Astrocyte (in vitro differentiated cells and primary cell): ENCODE measurements around the gene SUPT4H1. TPM values are rescaled to one million over a fixed set of nuclear protein-coding genes. Genes with fewer than 3 reads are reported as not detected.

Experiments
- DNase-seq: peaks from one replicate; pipeline ENCODE4 v3.0.0-alpha.2; 2010; ENCODE audit warnings: low read depth
- FAIRE-seq: peaks from 2 replicates; lab custom pipeline; 2011; peaks lifted over from hg19 to GRCh38; lab: Jason Lieb, UNC
- H2AFZ ChIP-seq: 2 replicates; pipeline ENCODE4 v1.6.0; 2012; ENCODE audit warnings: low read depth, low read length, inconsistent platforms
- H3K27ac ChIP-seq: 2 replicates; pipeline ENCODE4 v1.5.1; 2011; ENCODE audit warnings: low read depth, low read length, inconsistent platforms
- H3K27me3 ChIP-seq: 2 replicates; pipeline ENCODE4 v1.6.0; 2011; ENCODE audit warnings: low read length, inconsistent platforms; ENCODE audit not compliant: insufficient read depth
- H3K36me3 ChIP-seq: 2 replicates; pipeline ENCODE4 v1.5.1; 2011; ENCODE audit warnings: low read length, inconsistent platforms; ENCODE audit not compliant: insufficient read depth
- H3K4me1 ChIP-seq: 2 replicates; pipeline ENCODE4 v1.5.1; 2011; ENCODE audit warnings: low read length, inconsistent platforms; ENCODE audit not compliant: insufficient read depth
- H3K4me2 ChIP-seq: 2 replicates; pipeline ENCODE4 v1.6.0; 2012; ENCODE audit warnings: low read length, inconsistent platforms
- H3K4me3 ChIP-seq: 2 replicates; pipeline ENCODE4 v1.5.1; 2011; ENCODE audit warnings: low read depth, mild to moderate bottlenecking, low read length, inconsistent platforms; ENCODE audit not compliant: insufficient read depth
- H3K79me2 ChIP-seq: 2 replicates; pipeline ENCODE4 v1.6.0; 2012; ENCODE audit warnings: mild to moderate bottlenecking, low read length, inconsistent platforms; ENCODE audit not compliant: insufficient read depth
- H3K9ac ChIP-seq: 2 replicates; pipeline ENCODE4 v1.6.0; 2012; ENCODE audit warnings: mild to moderate bottlenecking, low read length, inconsistent platforms
- H3K9me3 ChIP-seq: 2 replicates; pipeline ENCODE4 v1.5.1; 2012; ENCODE audit warnings: low read depth, mild to moderate bottlenecking, low read length, inconsistent platforms; ENCODE audit not compliant: insufficient read depth
- H4K20me1 ChIP-seq: 2 replicates; pipeline ENCODE4 v1.6.0; 2012; ENCODE audit warnings: low read length, inconsistent platforms; ENCODE audit not compliant: insufficient read depth
- H3K27ac Mint-ChIP-seq: one replicate; pipeline ENCODE4 v1.8.0; 2021; ENCODE audit warnings: mild to moderate bottlenecking, mixed read lengths; ENCODE audit not compliant: unreplicated experiment
- H3K27me3 Mint-ChIP-seq: one replicate; pipeline ENCODE4 v1.8.0; 2021; ENCODE audit warnings: low read depth, mixed read lengths; ENCODE audit not compliant: unreplicated experiment
- H3K36me3 Mint-ChIP-seq: one replicate; pipeline ENCODE4 v1.8.0; 2021; ENCODE audit warnings: low read depth, mixed read lengths; ENCODE audit not compliant: unreplicated experiment
- H3K4me1 Mint-ChIP-seq: one replicate; pipeline ENCODE4 v1.8.0; 2021; ENCODE audit warnings: low read depth, mixed read lengths; ENCODE audit not compliant: unreplicated experiment
- H3K4me3 Mint-ChIP-seq: one replicate; pipeline ENCODE4 v1.8.0; 2021; ENCODE audit warnings: mild to moderate bottlenecking, moderate library complexity, mixed read lengths; ENCODE audit not compliant: unreplicated experiment
- H3K9me3 Mint-ChIP-seq: one replicate; pipeline ENCODE4 v1.8.0; 2021; ENCODE audit warnings: mild to moderate bottlenecking, mixed read lengths; ENCODE audit not compliant: unreplicated experiment
- EZH2 ChIP-seq: IDR thresholded peaks from 2 replicates; pipeline ENCODE4 v1.6.1; 2012; ENCODE audit warnings: mild to moderate bottlenecking, low read length, inconsistent platforms; ENCODE audit not compliant: insufficient read depth
- total RNA-seq: library from RNA; stranded (reverse); gene quantifications from 2 replicates; pipeline ENCODE4 v1.2.1, GENCODE V29; 2021
- TF ChIP-seq, protein P1 (sequence below): IDR thresholded peaks from 2 replicates; pipeline ENCODE4 v1.5.1; 2011; ENCODE audit warnings: low read depth, mild to moderate bottlenecking, inconsistent platforms, low read length, moderate library complexity; ENCODE audit not compliant: insufficient read depth

The SUPT4H1 gene
- total RNA-seq, 1 donor from 2014 or later = 108 TPM

DNA sequence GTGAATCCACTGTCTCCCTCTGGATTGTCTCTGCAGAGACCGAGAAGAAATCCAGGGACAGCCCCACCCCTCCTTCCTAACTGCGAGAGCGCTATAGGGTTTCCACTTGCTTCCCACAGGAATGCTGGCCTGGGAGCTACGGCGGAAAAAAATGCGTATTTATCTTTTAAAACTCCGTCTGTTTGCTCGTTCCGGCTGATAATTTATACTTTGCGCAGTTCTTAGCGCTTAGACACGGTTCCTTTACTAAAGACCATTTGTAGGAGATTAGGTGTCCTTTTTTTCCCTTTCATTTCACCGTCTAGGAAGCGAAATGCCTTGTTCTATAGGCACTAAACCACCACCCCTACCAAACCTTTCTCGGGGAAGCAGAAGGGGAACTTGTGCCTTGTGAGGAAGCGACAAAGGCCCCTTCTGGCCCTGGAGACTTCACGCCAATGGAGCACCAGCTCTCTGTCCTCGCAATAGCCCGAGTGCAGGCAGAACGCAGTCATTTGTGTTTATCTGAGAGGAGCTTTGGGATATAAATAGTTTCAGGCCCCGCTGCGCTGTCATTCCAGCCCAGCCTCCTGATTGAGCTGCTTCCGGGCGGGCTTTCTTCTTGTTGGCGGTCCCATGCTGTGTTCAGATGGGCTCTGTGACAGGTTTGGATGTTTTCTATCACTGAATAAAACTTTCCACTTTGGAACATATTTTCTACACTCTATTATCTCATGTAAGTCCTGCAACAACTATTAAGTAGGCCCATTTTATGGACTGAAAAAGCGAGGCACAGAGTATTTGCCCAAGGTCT, 791 bp upstream of the SUPT4H1 start:
- Mint-ChIP-seq H3K4me1 (peaks cover 2% of the 10 kb centered on the region), H3K9me3 (no peaks in the 10 kb centered on the region), H3K27me3 (peaks cover 1% of the 10 kb centered on the region), H3K36me3 (peaks cover 7% of the 10 kb centered on the region), H3K4me3 (peak overlapping the region; percentile 96), H3K27ac (peak overlapping the region; percentile 89)
- Histone ChIP-seq H3K4me1 (peaks cover 12% of the 10 kb centered on the region), H3K27me3 (peaks cover 3% of the 10 kb centered on the region), H4K20me1 (peaks cover 2% of the 10 kb centered on the region), H3K9me3 (no peaks in the 10 kb centered on the region), H3K36me3 (peaks cover 20% of the 10 kb centered on the region), H3K79me2 (peaks cover 20% of the 10 kb centered on the region), H2AFZ (peak overlapping the region; percentile 85), H3K9ac (peak overlapping the region; percentile 98), H3K27ac (peak overlapping the region; percentile 76), H3K4me3 (peak overlapping the region; percentile 91), H3K4me2 (peak overlapping the region; percentile 90)
- no peak for TF ChIP-seq EZH2
- TF ChIP-seq, protein P1, sequence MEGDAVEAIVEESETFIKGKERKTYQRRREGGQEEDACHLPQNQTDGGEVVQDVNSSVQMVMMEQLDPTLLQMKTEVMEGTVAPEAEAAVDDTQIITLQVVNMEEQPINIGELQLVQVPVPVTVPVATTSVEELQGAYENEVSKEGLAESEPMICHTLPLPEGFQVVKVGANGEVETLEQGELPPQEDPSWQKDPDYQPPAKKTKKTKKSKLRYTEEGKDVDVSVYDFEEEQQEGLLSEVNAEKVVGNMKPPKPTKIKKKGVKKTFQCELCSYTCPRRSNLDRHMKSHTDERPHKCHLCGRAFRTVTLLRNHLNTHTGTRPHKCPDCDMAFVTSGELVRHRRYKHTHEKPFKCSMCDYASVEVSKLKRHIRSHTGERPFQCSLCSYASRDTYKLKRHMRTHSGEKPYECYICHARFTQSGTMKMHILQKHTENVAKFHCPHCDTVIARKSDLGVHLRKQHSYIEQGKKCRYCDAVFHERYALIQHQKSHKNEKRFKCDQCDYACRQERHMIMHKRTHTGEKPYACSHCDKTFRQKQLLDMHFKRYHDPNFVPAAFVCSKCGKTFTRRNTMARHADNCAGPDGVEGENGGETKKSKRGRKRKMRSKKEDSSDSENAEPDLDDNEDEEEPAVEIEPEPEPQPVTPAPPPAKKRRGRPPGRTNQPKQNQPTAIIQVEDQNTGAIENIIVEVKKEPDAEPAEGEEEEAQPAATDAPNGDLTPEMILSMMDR = no peak
- DNase-seq = peak; percentile 65
- FAIRE-seq = no peak

DNA sequence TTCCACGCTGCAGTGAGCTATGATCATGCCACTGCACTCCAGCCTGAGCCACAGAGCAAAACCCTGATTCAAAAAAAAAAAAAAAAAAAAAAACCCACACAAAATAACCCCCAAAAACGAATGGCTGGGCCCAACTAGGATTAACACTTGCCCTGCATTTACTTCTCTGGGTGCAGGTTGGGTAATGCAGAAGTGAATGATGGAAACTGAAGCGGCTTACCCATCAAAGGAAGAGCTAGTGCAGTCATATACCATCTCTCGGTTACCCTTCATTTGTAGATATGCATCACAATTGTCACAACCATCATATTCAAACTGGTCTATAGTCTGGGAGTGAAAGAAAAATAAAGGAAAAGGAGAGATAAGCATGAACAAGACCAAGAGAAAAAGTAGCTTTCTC, 819 bp downstream of the SUPT4H1 start:
- no peak for FAIRE-seq
- peaks cover 9% of the 10 kb centered on the region for H3K36me3 Mint-ChIP-seq
- peak overlapping the region; percentile 90 for H3K4me2 ChIP-seq
- H3K27ac ChIP-seq = peak overlapping the region; percentile 76
- peak overlapping the region; percentile 91 for H3K4me3 ChIP-seq
- peaks cover 34% of the 10 kb centered on the region for H3K36me3 ChIP-seq
- peaks cover 3% of the 10 kb centered on the region for H3K27me3 ChIP-seq
- H3K9me3 Mint-ChIP-seq = no peaks in the 10 kb centered on the region
- peak overlapping the region; percentile 100 for H3K4me3 Mint-ChIP-seq
- H3K27me3 Mint-ChIP-seq = peaks cover 1% of the 10 kb centered on the region
- peaks cover 2% of the 10 kb centered on the region for H3K4me1 Mint-ChIP-seq
- H3K27ac Mint-ChIP-seq = peak overlapping the region; percentile 97
- no peak for DNase-seq
- H3K9me3 ChIP-seq = no peaks in the 10 kb centered on the region
- H2AFZ ChIP-seq = no peak overlapping the region
- H3K4me1 ChIP-seq = peaks cover 12% of the 10 kb centered on the region
- H3K79me2 ChIP-seq = peaks cover 20% of the 10 kb centered on the region
- H4K20me1 ChIP-seq = peaks cover 6% of the 10 kb centered on the region
- H3K9ac ChIP-seq = peak overlapping the region; percentile 98
- TF ChIP-seq EZH2 = no peak
- TF ChIP-seq, protein P1 = no peak

DNA sequence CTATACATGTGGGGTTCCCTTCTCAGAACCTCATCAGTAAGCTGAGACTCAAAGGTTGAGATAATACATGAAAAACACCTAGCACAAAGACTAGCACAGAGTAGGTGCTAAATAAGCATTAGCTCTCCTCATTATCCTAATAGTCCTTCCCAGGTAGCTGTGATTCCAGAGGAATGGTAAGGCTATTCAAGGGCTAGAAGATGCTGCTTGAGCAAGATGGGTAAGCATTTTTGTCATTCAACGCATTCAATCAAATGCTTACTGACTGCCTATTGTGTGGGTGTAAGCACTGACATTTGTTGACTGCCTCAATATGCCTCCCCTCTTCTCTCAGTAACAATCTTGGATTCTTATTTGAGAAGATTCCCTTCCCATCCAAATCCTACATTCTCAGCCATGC, 4.0 kb downstream of the SUPT4H1 start:
- DNase-seq = no peak
- peaks cover 18% of the 10 kb centered on the region for H3K36me3 Mint-ChIP-seq
- Histone ChIP-seq H3K4me3 (no peak overlapping the region), H3K79me2 (peaks cover 20% of the 10 kb centered on the region), H3K9ac (no peak overlapping the region), H3K36me3 (peaks cover 53% of the 10 kb centered on the region), H3K4me1 (peaks cover 10% of the 10 kb centered on the region), H3K27me3 (no peaks in the 10 kb centered on the region), H2AFZ (no peak overlapping the region), H3K9me3 (no peaks in the 10 kb centered on the region), H4K20me1 (peaks cover 6% of the 10 kb centered on the region), H3K4me2 (no peak overlapping the region), H3K27ac (no peak overlapping the region)
- H3K27ac Mint-ChIP-seq = no peak overlapping the region
- H3K9me3 Mint-ChIP-seq = no peaks in the 10 kb centered on the region
- FAIRE-seq = no peak
- no peak overlapping the region for H3K4me3 Mint-ChIP-seq
- peaks cover 8% of the 10 kb centered on the region for H3K4me1 Mint-ChIP-seq
- H3K27me3 Mint-ChIP-seq = no peaks in the 10 kb centered on the region
- TF ChIP-seq, protein P1 = no peak
- TF ChIP-seq EZH2 = no peak
